Stimulated activated naive CD8-positive, alpha-beta T cell treated with anti-CD3 and anti-CD28 coated beads, Interleukin-15, amount 100 ng/mL, for 72 hours (primary cell): ENCODE measurements around the gene PDLIM5.

Source experiments
- ATAC-seq: fragments of 150-1000 bp; cut with Tn5 transposase; 2 replicates; pipeline ENCODE4 v1.10.0; 2021; ENCODE audit warnings: mild to moderate bottlenecking, moderate library complexity
- DNase-seq, 2 donors: peaks; one replicate each; pipeline ENCODE4 v3.0.0; 2021 to 2022
- H3K27ac Mint-ChIP-seq, 2 donors: one replicate each; pipeline ENCODE4 v1.8.0; 2022; ENCODE audit warnings: mild to moderate bottlenecking in 2 of 2, mixed read lengths in 2 of 2, moderate library complexity in 2 of 2
- H3K27me3 Mint-ChIP-seq: one replicate; pipeline ENCODE4 v1.8.0; 2022; ENCODE audit warnings: mixed read lengths
- H3K4me1 Mint-ChIP-seq: one replicate; pipeline ENCODE4 v1.8.0; 2022; ENCODE audit warnings: mild to moderate bottlenecking, mixed read lengths
- H3K4me3 Mint-ChIP-seq, 2 donors: one replicate each; pipeline ENCODE4 v1.8.0; 2022; ENCODE audit warnings: mild to moderate bottlenecking in 2 of 2, mixed read lengths in 2 of 2, moderate library complexity in 1 of 2
- H3K9me3 Mint-ChIP-seq, 2 donors: one replicate each; pipeline ENCODE4 v1.8.0; 2022; ENCODE audit warnings: mixed read lengths in 2 of 2

Gene PDLIM5

DNA sequence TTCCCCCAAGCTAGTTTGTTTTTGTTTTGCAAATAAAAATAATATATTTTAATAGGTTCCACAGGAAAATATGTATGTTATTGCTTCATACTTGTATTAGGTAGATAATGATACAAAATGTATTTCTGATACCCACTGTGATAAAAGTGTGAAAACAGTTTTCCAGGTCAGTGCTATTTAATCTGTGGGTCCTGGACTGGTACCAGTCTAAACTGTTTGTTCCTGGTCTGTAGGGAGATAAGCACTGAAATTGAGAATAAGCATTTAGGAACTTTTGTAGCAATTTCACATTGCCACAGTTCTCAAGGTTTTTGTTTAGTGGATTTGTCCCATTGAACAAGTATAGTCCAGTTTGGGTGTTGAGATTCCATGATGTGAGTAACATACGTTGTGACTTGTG, 110.5 kb downstream of the PDLIM5 start:
- H3K4me1 Mint-ChIP-seq = no peaks in the 10 kb centered on the region
- H3K27me3 Mint-ChIP-seq = no peaks in the 10 kb centered on the region
- H3K9me3 Mint-ChIP-seq = no peaks in the 10 kb centered on the region
- DNase-seq (no peak), ATAC-seq (no peak)
- H3K4me3 Mint-ChIP-seq = no peak overlapping the region
- H3K27ac Mint-ChIP-seq = no peak overlapping the region

DNA sequence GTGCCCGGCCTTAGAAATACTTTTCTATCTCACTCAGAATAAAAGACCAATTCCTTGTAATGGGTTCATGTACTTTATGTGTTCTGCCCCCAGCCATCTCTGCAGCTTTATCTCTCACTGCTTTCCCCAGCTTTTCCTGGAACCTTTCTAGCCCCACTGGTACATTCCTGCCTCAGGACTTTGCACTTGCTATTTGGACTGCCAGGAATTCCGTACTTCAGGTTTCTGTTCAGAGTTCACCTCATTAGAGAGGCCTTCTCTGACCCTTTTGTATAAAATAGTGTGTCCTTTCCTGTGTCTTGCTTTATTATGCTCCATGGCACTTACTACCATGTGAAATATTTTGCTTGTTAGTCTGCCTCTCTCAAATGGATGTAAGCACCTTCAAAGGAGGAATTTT, 112.5 kb downstream of the PDLIM5 start:
- Mint-ChIP-seq H3K27ac (no peak overlapping the region), H3K4me3 (no peak overlapping the region), H3K4me1 (no peaks in the 10 kb centered on the region), H3K27me3 (no peaks in the 10 kb centered on the region), H3K9me3 (no peaks in the 10 kb centered on the region)
- DNase-seq (no peak), ATAC-seq (no peak)

DNA sequence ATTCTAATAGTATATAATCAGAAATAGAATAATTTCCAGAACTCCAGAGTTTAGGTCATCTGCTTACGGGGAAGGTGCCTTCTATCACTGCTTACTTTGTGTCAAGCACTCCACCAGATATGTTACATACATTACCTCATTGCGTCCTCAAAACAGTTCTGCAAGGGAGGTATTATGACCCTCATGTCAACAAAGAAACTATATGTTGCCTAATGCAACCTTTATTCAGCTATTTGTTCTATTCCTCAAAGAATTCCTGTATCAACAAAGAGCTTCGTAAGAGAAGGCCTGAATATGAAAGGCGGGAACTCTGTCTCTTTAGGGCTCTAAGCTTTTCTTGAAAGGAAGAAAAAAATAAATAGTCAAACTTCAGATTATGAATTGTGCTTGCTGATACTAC, 114.7 kb downstream of the PDLIM5 start:
- Mint-ChIP-seq H3K27me3 (no peaks in the 10 kb centered on the region), H3K27ac (no peak overlapping the region), H3K4me3 (no peak overlapping the region), H3K4me1 (no peaks in the 10 kb centered on the region), H3K9me3 (no peaks in the 10 kb centered on the region)
- no peak for ATAC-seq
- no peak for DNase-seq

- Mint-ChIP-seq H3K27ac (no peak overlapping the region), H3K9me3 (no peaks in the 10 kb centered on the region), H3K27me3 (no peaks in the 10 kb centered on the region), H3K4me1 (no peaks in the 10 kb centered on the region), H3K4me3 (no peak overlapping the region)
- DNase-seq (no peak), ATAC-seq (no peak)
Observed at GRCh38 chr4:94567811-94568210, 116.1 kb downstream of the PDLIM5 start.

DNA sequence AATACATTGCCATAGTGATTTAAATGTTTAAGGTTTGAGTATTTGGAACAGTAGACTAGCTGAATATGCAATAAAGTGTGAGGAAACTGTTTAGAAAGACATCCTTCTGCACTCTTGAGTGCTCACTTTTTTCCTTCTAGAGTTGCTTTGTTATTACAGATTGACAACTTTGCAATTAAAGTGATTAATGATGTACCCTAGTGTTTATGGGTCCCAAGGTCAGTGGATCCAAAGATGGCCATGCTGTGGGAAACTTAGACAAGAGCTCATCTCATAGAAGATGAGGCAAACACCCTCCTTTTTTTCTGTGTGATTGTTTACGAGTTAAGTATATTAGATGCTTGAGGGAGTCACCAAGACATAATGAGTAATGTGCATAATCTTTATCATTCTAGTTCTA, 118.8 kb downstream of the PDLIM5 start:
- Mint-ChIP-seq H3K9me3 (no peaks in the 10 kb centered on the region), H3K27me3 (no peaks in the 10 kb centered on the region), H3K4me3 (no peak overlapping the region), H3K27ac (no peak overlapping the region), H3K4me1 (no peaks in the 10 kb centered on the region)
- ATAC-seq (no peak), DNase-seq (no peak)

DNA sequence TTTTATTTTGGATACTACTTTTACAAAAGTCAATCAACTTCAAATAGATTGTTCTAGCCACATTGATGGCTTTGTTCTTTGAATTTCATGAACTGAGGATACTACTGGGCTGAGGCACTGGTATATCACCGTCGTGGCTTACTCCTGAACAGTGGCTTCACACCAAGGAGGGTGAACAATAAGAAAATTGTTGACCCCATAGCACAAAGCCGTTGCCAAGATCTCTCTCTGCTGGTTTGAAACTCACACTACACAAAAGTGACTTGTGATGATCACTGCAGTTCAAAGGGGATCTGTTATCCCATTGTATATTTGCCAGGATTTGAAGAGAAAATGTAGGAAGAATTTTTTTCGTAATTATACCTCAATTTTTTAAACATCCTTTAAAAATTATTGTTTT, 119.6 kb downstream of the PDLIM5 start:
- H3K27ac Mint-ChIP-seq = no peak overlapping the region
- H3K4me1 Mint-ChIP-seq = peaks cover 6% of the 10 kb centered on the region
- no peak overlapping the region for H3K4me3 Mint-ChIP-seq
- no peaks in the 10 kb centered on the region for H3K9me3 Mint-ChIP-seq
- no peak for ATAC-seq
- no peaks in the 10 kb centered on the region for H3K27me3 Mint-ChIP-seq
- no peak for DNase-seq

DNA sequence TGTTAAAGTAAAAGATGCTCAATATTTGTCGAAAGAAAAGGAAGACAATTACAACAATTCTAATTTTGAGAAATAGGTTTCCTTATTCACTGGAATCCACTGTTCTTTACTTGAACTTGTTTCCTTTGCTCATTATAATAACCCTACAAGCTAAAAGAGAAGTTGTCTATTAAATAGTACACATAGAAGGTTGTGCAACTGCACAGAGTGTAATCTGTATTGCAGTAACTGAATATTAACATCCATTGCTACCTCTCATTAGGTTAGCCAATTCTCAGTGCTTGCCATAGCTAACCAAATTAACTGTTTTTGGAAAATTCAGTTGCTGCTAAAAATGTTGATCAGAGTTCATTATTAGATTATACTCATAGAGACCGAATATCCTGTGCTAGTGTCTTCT, 120.0 kb downstream of the PDLIM5 start:
- DNase-seq = no peak
- H3K27ac Mint-ChIP-seq = no peak overlapping the region
- H3K4me1 Mint-ChIP-seq = peaks cover 6% of the 10 kb centered on the region
- H3K4me3 Mint-ChIP-seq = no peak overlapping the region
- H3K9me3 Mint-ChIP-seq = no peaks in the 10 kb centered on the region
- no peak for ATAC-seq
- H3K27me3 Mint-ChIP-seq = no peaks in the 10 kb centered on the region

DNA sequence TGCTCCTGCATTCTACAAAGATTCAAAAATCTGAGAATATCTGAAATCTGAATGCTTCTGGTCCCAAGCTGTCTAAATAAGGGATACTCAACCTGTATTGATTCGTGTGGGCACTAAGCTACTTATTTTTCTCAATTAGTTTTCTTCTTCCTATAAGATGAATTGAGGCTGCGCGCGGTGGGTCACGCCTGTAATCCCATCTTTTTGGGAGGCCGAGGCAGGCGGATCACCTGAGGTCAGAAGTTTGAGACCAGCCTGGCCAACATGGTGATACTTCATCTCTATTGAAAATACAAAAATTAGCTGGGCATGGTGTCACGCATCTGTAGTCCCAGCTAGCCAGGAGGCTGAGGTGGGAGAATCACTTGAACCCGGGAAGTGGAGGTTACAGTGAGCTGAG, 122.3 kb downstream of the PDLIM5 start:
- no peak overlapping the region for H3K27ac Mint-ChIP-seq
- H3K27me3 Mint-ChIP-seq = no peaks in the 10 kb centered on the region
- ATAC-seq (no peak), DNase-seq (no peak)
- peaks cover 6% of the 10 kb centered on the region for H3K4me1 Mint-ChIP-seq
- no peak overlapping the region for H3K4me3 Mint-ChIP-seq
- H3K9me3 Mint-ChIP-seq = no peaks in the 10 kb centered on the region

GRCh38 chr4:94574616-94575015, 122.9 kb downstream of the PDLIM5 start:
- Mint-ChIP-seq H3K27me3 (no peaks in the 10 kb centered on the region), H3K4me1 (peaks cover 6% of the 10 kb centered on the region), H3K4me3 (no peak overlapping the region), H3K27ac (no peak overlapping the region), H3K9me3 (no peaks in the 10 kb centered on the region)
- DNase-seq = no peak
- ATAC-seq = no peak

GRCh38 chr4:94575652-94576051, 123.9 kb downstream of the PDLIM5 start:
- H3K27me3 Mint-ChIP-seq = no peaks in the 10 kb centered on the region
- no peak for DNase-seq
- peaks cover 6% of the 10 kb centered on the region for H3K4me1 Mint-ChIP-seq
- H3K27ac Mint-ChIP-seq = no peak overlapping the region
- ATAC-seq = no peak
- H3K4me3 Mint-ChIP-seq = no peak overlapping the region
- no peaks in the 10 kb centered on the region for H3K9me3 Mint-ChIP-seq

GRCh38 chr4:94576210-94576609, 124.5 kb downstream of the PDLIM5 start:
- DNase-seq = no peak
- Mint-ChIP-seq H3K27ac (no peak overlapping the region), H3K9me3 (no peaks in the 10 kb centered on the region), H3K4me1 (peaks cover 6% of the 10 kb centered on the region), H3K27me3 (no peaks in the 10 kb centered on the region), H3K4me3 (no peak overlapping the region)
- ATAC-seq = no peak

GRCh38 chr4:94577136-94577535, 125.4 kb downstream of the PDLIM5 start:
- ATAC-seq (no peak), DNase-seq (no peak)
- H3K27ac Mint-ChIP-seq = peak overlapping the region in 1 of 2 donors; percentile 42
- H3K4me3 Mint-ChIP-seq = no peak overlapping the region
- H3K4me1 Mint-ChIP-seq = peaks cover 6% of the 10 kb centered on the region
- H3K27me3 Mint-ChIP-seq = no peaks in the 10 kb centered on the region
- no peaks in the 10 kb centered on the region for H3K9me3 Mint-ChIP-seq

- no peaks in the 10 kb centered on the region for H3K9me3 Mint-ChIP-seq
- peaks cover 6% of the 10 kb centered on the region for H3K4me1 Mint-ChIP-seq
- H3K27me3 Mint-ChIP-seq = no peaks in the 10 kb centered on the region
- DNase-seq = no peak
- ATAC-seq = no peak
- no peak overlapping the region for H3K27ac Mint-ChIP-seq
- H3K4me3 Mint-ChIP-seq = no peak overlapping the region
Observed at GRCh38 chr4:94578195-94578594, 126.5 kb downstream of the PDLIM5 start.

DNA sequence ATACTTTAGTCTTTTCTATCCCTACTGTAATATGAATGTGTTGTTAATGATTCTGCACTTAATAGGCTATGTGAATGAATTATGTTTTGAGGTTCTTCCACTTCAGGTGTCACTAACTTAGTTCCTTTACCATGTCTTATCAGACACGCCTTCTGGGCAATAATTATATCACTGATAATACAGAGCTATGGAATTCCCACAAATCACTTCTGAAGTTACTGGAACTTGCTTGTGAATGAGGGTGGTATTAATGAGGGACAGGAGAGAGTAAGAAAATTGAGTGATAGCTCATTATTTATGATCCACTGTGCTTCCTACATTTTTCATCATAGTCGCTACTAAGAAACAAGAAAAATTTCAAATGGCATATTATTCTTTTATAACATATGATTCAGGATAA, 130.0 kb downstream of the PDLIM5 start:
- no peaks in the 10 kb centered on the region for H3K9me3 Mint-ChIP-seq
- H3K27ac Mint-ChIP-seq = no peak overlapping the region
- no peaks in the 10 kb centered on the region for H3K4me1 Mint-ChIP-seq
- DNase-seq (no peak), ATAC-seq (no peak)
- H3K4me3 Mint-ChIP-seq = no peak overlapping the region
- H3K27me3 Mint-ChIP-seq = no peaks in the 10 kb centered on the region

- DNase-seq (no peak), ATAC-seq (no peak)
- Mint-ChIP-seq H3K4me3 (no peak overlapping the region), H3K4me1 (no peaks in the 10 kb centered on the region), H3K27ac (no peak overlapping the region), H3K27me3 (no peaks in the 10 kb centered on the region), H3K9me3 (no peaks in the 10 kb centered on the region)
Observed at GRCh38 chr4:94582517-94582916, 130.8 kb downstream of the PDLIM5 start.

GRCh38 chr4:94583914-94584641, 132.3 kb downstream of the PDLIM5 start:
- no peaks in the 10 kb centered on the region for H3K27me3 Mint-ChIP-seq
- H3K9me3 Mint-ChIP-seq = no peaks in the 10 kb centered on the region
- no peaks in the 10 kb centered on the region for H3K4me1 Mint-ChIP-seq
- H3K4me3 Mint-ChIP-seq = no peak overlapping the region
- no peak overlapping the region for H3K27ac Mint-ChIP-seq
- DNase-seq (no peak), ATAC-seq (no peak)
